Stimulated activated CD4-positive, alpha-beta T cell treated with anti-CD3 and anti-CD28 coated beads, Interleukin-2, amount 100 ng/mL, for 48 hours (primary cell): ENCODE results near the gene TMEM117.
"Not testable (repeated sequence)": the region's sequence is repeated elsewhere in the genome, so short reads cannot be mapped to it uniquely, and the experiment has no call there.

Experiments used
- DNase-seq, 2 donors: peaks; one replicate each; pipeline ENCODE4 v3.0.0-alpha.2; 2020

The TMEM117 gene

GRCh38 chr12:43842259-43842658 lies 6.4 kb downstream of the TMEM117 start:
- no peak for DNase-seq

GRCh38 chr12:43847425-43848225 lies 11.7 kb downstream of the TMEM117 start:
- not testable (repeated sequence) for DNase-seq

GRCh38 chr12:43848226-43848507 lies 12.3 kb downstream of the TMEM117 start:
- DNase-seq, result no peak

- no peak for DNase-seq
Observed at GRCh38 chr12:43848786-43849185, 12.9 kb downstream of the TMEM117 start.

GRCh38 chr12:43852744-43853143 lies 16.9 kb downstream of the TMEM117 start:
- no peak for DNase-seq

GRCh38 chr12:43856972-43857371 lies 21.1 kb downstream of the TMEM117 start:
- DNase-seq, result no peak

- DNase-seq, result no peak
Observed at GRCh38 chr12:43858096-43858495, 22.2 kb downstream of the TMEM117 start.

GRCh38 chr12:43858991-43859390 lies 23.1 kb downstream of the TMEM117 start:
- DNase-seq, result no peak

GRCh38 chr12:43861015-43861839 lies 25.3 kb downstream of the TMEM117 start:
- DNase-seq, result no peak

GRCh38 chr12:43861840-43862150 lies 25.9 kb downstream of the TMEM117 start:
- DNase-seq, result no peak

GRCh38 chr12:43863770-43864366 lies 28.0 kb downstream of the TMEM117 start:
- DNase-seq, result no peak

- not testable (repeated sequence) for DNase-seq
Observed at GRCh38 chr12:43864557-43864956, 28.7 kb downstream of the TMEM117 start.

- DNase-seq, result no peak
Observed at GRCh38 chr12:43869184-43869583, 33.3 kb downstream of the TMEM117 start.

- not testable (repeated sequence) for DNase-seq
Observed at GRCh38 chr12:43869765-43870164, 33.9 kb downstream of the TMEM117 start.

GRCh38 chr12:43871258-43871657 lies 35.4 kb downstream of the TMEM117 start:
- DNase-seq, result not testable (repeated sequence)

- no peak for DNase-seq
Observed at GRCh38 chr12:43872396-43872795, 36.5 kb downstream of the TMEM117 start.

GRCh38 chr12:43878050-43878449 lies 42.2 kb downstream of the TMEM117 start:
- DNase-seq, result no peak

GRCh38 chr12:43880547-43880946 lies 44.7 kb downstream of the TMEM117 start:
- DNase-seq, result no peak

GRCh38 chr12:43882578-43883178 lies 46.8 kb downstream of the TMEM117 start:
- peak in 1 of 2 donors; percentile 6 for DNase-seq

- DNase-seq, result no peak
Observed at GRCh38 chr12:43883311-43883710, 47.4 kb downstream of the TMEM117 start.

GRCh38 chr12:43883748-43884147 lies 47.9 kb downstream of the TMEM117 start:
- DNase-seq, result no peak

- no peak for DNase-seq
Observed at GRCh38 chr12:43884683-43885410, 49.0 kb downstream of the TMEM117 start.

GRCh38 chr12:43887397-43887796 lies 51.5 kb downstream of the TMEM117 start:
- no peak for DNase-seq
